Loucy (cell line): ENCODE results near the gene NIN.

Experiments used
- H2AFZ ChIP-seq: fragments of 200-600 bp; sonication (generic); 2 replicates; pipeline ENCODE4 v1.6.0; 2016; ENCODE audit warnings: antibody characterized with exemption, mild to moderate bottlenecking, low read length, moderate library complexity
- H3F3A ChIP-seq: fragments of 200-600 bp; 2 replicates; pipeline ENCODE4 v1.6.0; 2016; ENCODE audit warnings: antibody characterized with exemption, low read depth, mild to moderate bottlenecking
- H3K27me3 ChIP-seq: fragments of 200-600 bp; sonication (generic); 2 replicates; pipeline ENCODE4 v1.6.1; 2014; ENCODE audit warnings: low read length, mild to moderate bottlenecking; ENCODE audit not compliant: insufficient read depth, poor library complexity, severe bottlenecking
- H3K36me3 ChIP-seq: fragments of 200-600 bp; sonication (generic); 2 replicates; pipeline ENCODE4 v1.6.1; 2016; ENCODE audit warnings: low read length; ENCODE audit not compliant: insufficient read depth
- H3K4me1 ChIP-seq: fragments of 200-600 bp; sonication (generic); 2 replicates; pipeline ENCODE4 v1.5.1; 2014; ENCODE audit warnings: low read length, mild to moderate bottlenecking; ENCODE audit not compliant: insufficient read depth, poor library complexity, severe bottlenecking
- H3K4me2 ChIP-seq: fragments of 200-600 bp; sonication (generic); 2 replicates; pipeline ENCODE4 v1.6.0; 2014; ENCODE audit warnings: antibody characterized with exemption, low read length, low read depth, mild to moderate bottlenecking; ENCODE audit not compliant: poor library complexity, severe bottlenecking
- H3K4me3 ChIP-seq: fragments of 200-600 bp; sonication (generic); 2 replicates; pipeline ENCODE4 v1.5.1; 2014; ENCODE audit warnings: low read length, mild to moderate bottlenecking, mixed read lengths; ENCODE audit not compliant: poor library complexity, severe bottlenecking
- H3K79me2 ChIP-seq: fragments of 200-600 bp; sonication (generic); 2 replicates; pipeline ENCODE4 v1.6.1; 2014; ENCODE audit warnings: low read length; ENCODE audit not compliant: insufficient read depth
- H3K9ac ChIP-seq: fragments of 200-600 bp; sonication (generic); 2 replicates; pipeline ENCODE4 v1.6.0; 2014; ENCODE audit warnings: mild to moderate bottlenecking, low read depth, low read length, moderate library complexity; ENCODE audit not compliant: poor library complexity, severe bottlenecking
- H3K9me2 ChIP-seq: fragments of 200-600 bp; sonication (generic); replicated peaks from 2 replicates; pipeline ENCODE4 v1.6.1; 2016; ENCODE audit warnings: low read depth, low read length, mixed read lengths
- H3K9me3 ChIP-seq: fragments of 200-600 bp; sonication (generic); 2 replicates; pipeline ENCODE4 v1.6.1; 2014; ENCODE audit warnings: mild to moderate bottlenecking, antibody characterized with exemption, low read length, low read depth; ENCODE audit not compliant: insufficient read depth
- H4K20me1 ChIP-seq: fragments of 200-600 bp; sonication (generic); 2 replicates; pipeline ENCODE4 v1.6.0; 2014; ENCODE audit warnings: antibody characterized with exemption, low read length, mild to moderate bottlenecking; ENCODE audit not compliant: insufficient read depth, poor library complexity, severe bottlenecking
- EZH2phosphoT487 ChIP-seq: fragments of 200-600 bp; IDR thresholded peaks from 2 replicates; pipeline ENCODE4 v1.6.1; 2018; ENCODE audit warnings: antibody characterized with exemption, mild to moderate bottlenecking, moderate library complexity, borderline replicate concordance
- TF ChIP-seq, protein P1 (sequence below): fragments of 200-600 bp; sonication (generic); conservative IDR thresholded peaks from 2 replicates; pipeline ENCODE4 v1.5.1; 2014; ENCODE audit warnings: mild to moderate bottlenecking, antibody characterized with exemption, low read length

Gene NIN

DNA sequence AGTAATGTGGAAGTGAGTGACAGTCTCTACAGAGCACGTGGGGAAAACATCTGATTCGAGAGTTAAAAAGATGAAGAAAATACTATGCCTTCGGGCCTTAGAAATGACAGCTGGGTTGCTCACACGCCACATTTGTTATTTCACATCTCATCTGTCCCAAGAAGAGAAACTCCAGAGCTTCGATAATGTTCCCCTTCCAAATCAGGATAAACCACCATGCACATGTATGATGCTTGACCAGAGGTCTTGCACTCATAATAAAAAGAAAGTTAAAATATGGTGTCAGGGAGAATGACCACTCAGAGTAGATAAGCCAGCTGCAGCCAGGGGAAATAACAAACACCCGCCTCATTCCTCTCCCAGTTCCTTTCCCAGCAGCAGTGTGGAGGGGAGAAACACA is 34.6 kb downstream of the NIN start:
- Histone ChIP-seq H3K9me3 (no peaks in the 10 kb centered on the region), H3K9ac (no peak overlapping the region), H3K9me2 (no peaks in the 10 kb centered on the region), H3K4me1 (peaks cover 40% of the 10 kb centered on the region), H3K36me3 (peaks cover 36% of the 10 kb centered on the region; the same call in 1 of the 2 replicates), H2AFZ (no peak overlapping the region), H3K27me3 (no peaks in the 10 kb centered on the region), H3K4me3 (no peak overlapping the region), H4K20me1 (peaks cover 9% of the 10 kb centered on the region), H3F3A (no peaks in the 10 kb centered on the region), H3K4me2 (no peak overlapping the region), H3K79me2 (peaks cover 55% of the 10 kb centered on the region)
- no peak for TF ChIP-seq EZH2phosphoT487
- TF ChIP-seq, protein P1, sequence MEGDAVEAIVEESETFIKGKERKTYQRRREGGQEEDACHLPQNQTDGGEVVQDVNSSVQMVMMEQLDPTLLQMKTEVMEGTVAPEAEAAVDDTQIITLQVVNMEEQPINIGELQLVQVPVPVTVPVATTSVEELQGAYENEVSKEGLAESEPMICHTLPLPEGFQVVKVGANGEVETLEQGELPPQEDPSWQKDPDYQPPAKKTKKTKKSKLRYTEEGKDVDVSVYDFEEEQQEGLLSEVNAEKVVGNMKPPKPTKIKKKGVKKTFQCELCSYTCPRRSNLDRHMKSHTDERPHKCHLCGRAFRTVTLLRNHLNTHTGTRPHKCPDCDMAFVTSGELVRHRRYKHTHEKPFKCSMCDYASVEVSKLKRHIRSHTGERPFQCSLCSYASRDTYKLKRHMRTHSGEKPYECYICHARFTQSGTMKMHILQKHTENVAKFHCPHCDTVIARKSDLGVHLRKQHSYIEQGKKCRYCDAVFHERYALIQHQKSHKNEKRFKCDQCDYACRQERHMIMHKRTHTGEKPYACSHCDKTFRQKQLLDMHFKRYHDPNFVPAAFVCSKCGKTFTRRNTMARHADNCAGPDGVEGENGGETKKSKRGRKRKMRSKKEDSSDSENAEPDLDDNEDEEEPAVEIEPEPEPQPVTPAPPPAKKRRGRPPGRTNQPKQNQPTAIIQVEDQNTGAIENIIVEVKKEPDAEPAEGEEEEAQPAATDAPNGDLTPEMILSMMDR = no peak

DNA sequence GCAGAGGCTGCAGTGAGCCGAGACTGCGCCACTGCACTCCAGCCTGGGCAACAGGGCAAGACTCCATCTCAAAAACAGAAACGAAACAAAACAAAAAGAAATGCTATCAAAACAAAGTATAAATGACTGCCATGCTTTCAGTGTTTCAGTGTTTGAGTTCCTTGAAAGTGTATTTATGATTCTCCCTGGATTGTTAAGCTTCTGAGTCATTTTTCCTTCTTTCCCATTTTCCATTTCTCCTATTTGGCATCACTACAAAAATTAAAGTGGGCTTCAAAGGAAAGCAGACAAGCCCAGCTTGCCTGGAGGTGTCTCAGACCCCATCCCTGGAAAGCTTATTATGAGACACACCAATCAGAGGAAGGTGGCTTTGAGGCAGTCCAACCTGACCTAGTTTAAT is 35.1 kb downstream of the NIN start:
- peaks cover 9% of the 10 kb centered on the region for H4K20me1 ChIP-seq
- H3K36me3 ChIP-seq = peaks cover 41% of the 10 kb centered on the region; the same call in 1 of the 2 replicates
- no peaks in the 10 kb centered on the region for H3K9me3 ChIP-seq
- H3K27me3 ChIP-seq = no peaks in the 10 kb centered on the region
- H3F3A ChIP-seq = no peaks in the 10 kb centered on the region
- peaks cover 45% of the 10 kb centered on the region for H3K4me1 ChIP-seq
- no peak overlapping the region for H3K4me2 ChIP-seq
- H3K9me2 ChIP-seq = no peaks in the 10 kb centered on the region
- no peak overlapping the region for H3K9ac ChIP-seq
- peaks cover 56% of the 10 kb centered on the region for H3K79me2 ChIP-seq
- H2AFZ ChIP-seq = no peak overlapping the region
- H3K4me3 ChIP-seq = no peak overlapping the region
- TF ChIP-seq, protein P1 = no peak
- TF ChIP-seq EZH2phosphoT487 = no peak

DNA sequence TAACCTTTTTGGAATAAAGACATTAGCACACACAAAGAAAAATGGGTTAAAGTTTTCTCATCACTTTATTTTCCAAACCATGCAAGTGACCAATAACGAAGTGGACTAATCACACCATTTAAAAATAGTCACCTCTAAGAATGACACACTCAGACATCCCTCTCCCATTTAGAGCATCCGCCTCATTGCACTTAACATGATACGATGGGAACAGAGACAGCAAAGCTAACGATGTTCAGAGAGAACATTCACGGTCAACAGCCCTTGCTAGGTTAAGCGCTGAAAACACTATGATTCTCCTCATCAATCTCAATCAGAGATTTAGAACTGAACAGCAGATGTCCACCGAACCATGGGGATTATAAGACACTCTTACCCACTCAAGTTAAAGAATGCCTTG is 35.8 kb downstream of the NIN start:
- peaks cover 9% of the 10 kb centered on the region for H4K20me1 ChIP-seq
- H3K4me2 ChIP-seq = no peak overlapping the region
- peaks cover 52% of the 10 kb centered on the region for H3K4me1 ChIP-seq

More for the DNA sequence above, 35.8 kb downstream of the NIN start:
- Histone ChIP-seq H3K9me3 (no peaks in the 10 kb centered on the region), H2AFZ (no peak overlapping the region), H3K9ac (no peak overlapping the region), H3F3A (no peaks in the 10 kb centered on the region), H3K27me3 (no peaks in the 10 kb centered on the region), H3K9me2 (no peaks in the 10 kb centered on the region), H3K36me3 (peaks cover 43% of the 10 kb centered on the region; the same call in 1 of the 2 replicates), H3K4me3 (no peak overlapping the region), H3K79me2 (peaks cover 59% of the 10 kb centered on the region)
- TF ChIP-seq, protein P1 = no peak
- no peak for TF ChIP-seq EZH2phosphoT487
